HepG2 (cell line): ENCODE data around the gene CRB1.

Source experiments
- TAF1 ChIP-seq: sonication (generic); formaldehyde crosslinking; IDR thresholded peaks from 2 replicates; pipeline ENCODE4 v1.4.0; 2020; ENCODE audit warnings: missing genetic modification reagents
- ZC3H4 ChIP-seq: sonication (generic); formaldehyde crosslinking; IDR thresholded peaks from 2 replicates; pipeline ENCODE4 v1.4.0; 2020; ENCODE audit warnings: missing genetic modification reagents, borderline replicate concordance

DNA sequence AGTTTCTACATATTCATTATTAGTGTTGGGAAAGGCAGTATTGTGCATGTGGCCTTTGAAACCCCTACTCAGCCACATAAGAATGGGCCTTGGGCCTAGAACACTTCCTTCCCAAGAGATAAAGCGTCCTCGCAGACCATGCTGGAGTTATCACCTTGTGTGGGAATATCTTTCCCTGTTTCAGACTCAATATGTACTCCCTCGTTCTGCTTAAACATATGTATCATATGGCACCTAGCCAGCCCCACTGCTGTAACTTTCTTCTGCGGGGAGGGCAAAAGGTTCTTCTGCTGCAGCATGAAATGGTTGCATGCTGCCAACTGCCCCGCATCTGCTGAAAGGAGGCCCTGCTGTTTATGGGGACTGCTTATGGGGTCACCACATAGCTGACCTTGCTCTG lies 92.0 kb downstream of the CRB1 start:
- TF ChIP-seq TAF1 (CRISPR knock-in tag) (no peak), ZC3H4 (CRISPR knock-in tag) (no peak)
